H1 (cell line): ENCODE measurements around the gene CD28. TPM values are rescaled to one million over a fixed set of nuclear protein-coding genes. Genes with fewer than 3 reads are reported as not detected.

ENCODE experiments used
- CTCF ChIA-PET: fragments of 300-600 bp; sonication (Branson Sonifier 250); formaldehyde crosslinking; loops from one replicate; lab custom pipeline; 2021; ENCODE audit not compliant: partially characterized antibody; lab: Charles Lee
- POLR2A ChIA-PET: fragments of 300-600 bp; sonication (Branson Sonifier 250); formaldehyde crosslinking; loops from one replicate; lab custom pipeline; 2021; ENCODE audit warnings: inconsistent platforms; ENCODE audit not compliant: partially characterized antibody; lab: Charles Lee
- DNase-seq, 2 experiments: peaks; one replicate each; pipeline versions ENCODE4 v3.0.0 to v3.0.0-alpha.2; 2010 to 2022; ENCODE audit warnings: low spot score in 2 of 2, low read depth in 1 of 2, mixed read lengths in 1 of 2
- FAIRE-seq: peaks from 2 replicates; lab custom pipeline; 2011; peaks lifted over from hg19 to GRCh38; lab: Jason Lieb, UNC
- H2AFZ ChIP-seq: 2 replicates; pipeline ENCODE4 v1.8.1; 2012; ENCODE audit warnings: low read length, inconsistent platforms
- H2AK5ac ChIP-seq: 2 replicates; pipeline ENCODE4 v1.6.1; 2013; ENCODE audit warnings: low read depth, low read length
- H2BK120ac ChIP-seq: replicated peaks from 2 replicates; pipeline ENCODE3; 2013; ENCODE audit warnings: low read depth, low read length, inconsistent platforms
- H2BK12ac ChIP-seq: 2 replicates; pipeline ENCODE4 v1.6.1; 2013; ENCODE audit warnings: low read depth, low read length
- H2BK15ac ChIP-seq: 2 replicates; pipeline ENCODE4 v1.6.1; 2013; ENCODE audit warnings: low read length
- H2BK20ac ChIP-seq: 2 replicates; pipeline ENCODE4 v1.6.1; 2013; ENCODE audit warnings: low read length
- H2BK5ac ChIP-seq: 2 replicates; pipeline ENCODE4 v1.6.1; 2013; ENCODE audit warnings: low read depth, low read length
- H3K14ac ChIP-seq: 2 replicates; pipeline ENCODE4 v1.6.1; 2013; ENCODE audit warnings: inconsistent platforms; ENCODE audit not compliant: insufficient read length
- H3K18ac ChIP-seq: 2 replicates; pipeline ENCODE4 v1.6.1; 2013; ENCODE audit warnings: low read length; ENCODE audit errors: extremely low read depth
- H3K23ac ChIP-seq: 2 replicates; pipeline ENCODE4 v1.6.1; 2013; ENCODE audit warnings: inconsistent platforms; ENCODE audit not compliant: insufficient read length
- H3K23me2 ChIP-seq: 2 replicates; pipeline ENCODE4 v1.6.1; 2013; ENCODE audit warnings: low read depth, low read length
- H3K27ac ChIP-seq: 2 replicates; pipeline ENCODE4 v1.6.1; 2011; ENCODE audit warnings: low read depth, low read length, inconsistent platforms
- H3K27me3 ChIP-seq, 4 experiments: replicated peaks in 1 of 4; 1 replicate in 1 of 4; 2 replicates in 3 of 4; pipeline versions ENCODE4 v1.6.1 to v1.8.1; 2011 to 2013; ENCODE audit warnings: low read length in 3 of 4, mild to moderate bottlenecking in 3 of 4, inconsistent platforms in 2 of 4, mixed read lengths in 2 of 4, moderate library complexity in 1 of 4; ENCODE audit not compliant: control insufficient read depth in 3 of 4, insufficient read depth in 3 of 4; ENCODE audit errors: extremely low read depth in 1 of 4
- H3K36me3 ChIP-seq, 4 experiments: 2 replicates each; pipeline versions ENCODE4 v1.6.1 to v1.8.1; 2011 to 2013; ENCODE audit warnings: mild to moderate bottlenecking in 4 of 4, low read length in 3 of 4, moderate library complexity in 2 of 4, control low read depth in 1 of 4, inconsistent platforms in 1 of 4; ENCODE audit not compliant: insufficient read depth in 4 of 4, control insufficient read depth in 2 of 4
- H3K4ac ChIP-seq: replicated peaks from 2 replicates; pipeline ENCODE3; 2013; ENCODE audit warnings: low read length, low read depth, mixed read lengths, inconsistent platforms; ENCODE audit not compliant: insufficient read length
- H3K4me1 ChIP-seq, 4 experiments: replicated peaks in 1 of 4; 1 replicate in 1 of 4; 2 replicates in 3 of 4; pipeline versions ENCODE4 v1.6.1 to v1.8.1; 2011 to 2013; ENCODE audit warnings: low read length in 3 of 4, inconsistent platforms in 2 of 4, mixed read lengths in 1 of 4; ENCODE audit not compliant: insufficient read depth in 4 of 4, control insufficient read depth in 3 of 4
- H3K4me2 ChIP-seq, 2 experiments: 2 replicates each; pipeline versions ENCODE4 v1.6.1 to v1.8.1; 2011 to 2013; ENCODE audit warnings: low read depth in 2 of 2, low read length in 2 of 2, control low read depth in 1 of 2, inconsistent platforms in 1 of 2, mild to moderate bottlenecking in 1 of 2; ENCODE audit not compliant: insufficient read depth in 1 of 2
- H3K4me3 ChIP-seq, 4 experiments: fragments of 200-600, 300-600 bp in 1 of 4; sonication (generic), shearing (Covaris generic), sonication (Bioruptor Twin) in 1 of 4; 2 replicates each; pipeline versions ENCODE4 v1.5.1 to v1.8.1; 2011 to 2016; ENCODE audit warnings: low read length in 4 of 4, low read depth in 3 of 4, control low read depth in 2 of 4, inconsistent platforms in 2 of 4, mild to moderate bottlenecking in 2 of 4, mixed read lengths in 1 of 4, moderate library complexity in 1 of 4; ENCODE audit not compliant: insufficient read depth in 2 of 4; ENCODE audit errors: extremely low read depth in 1 of 4
- H3K56ac ChIP-seq: replicated peaks from 2 replicates; pipeline ENCODE3; 2013; ENCODE audit warnings: low read depth, mild to moderate bottlenecking, mixed read lengths, low read length, inconsistent platforms; ENCODE audit not compliant: insufficient read length
- H3K79me1 ChIP-seq: 2 replicates; pipeline ENCODE4 v1.6.1; 2013; ENCODE audit warnings: low read depth, low read length, control low read depth
- H3K79me2 ChIP-seq, 2 experiments: 2 replicates each; pipeline versions ENCODE4 v1.6.1 to v1.8.1; 2012 to 2013; ENCODE audit warnings: low read length in 2 of 2, mild to moderate bottlenecking in 2 of 2, inconsistent platforms in 1 of 2; ENCODE audit not compliant: insufficient read depth in 2 of 2, control insufficient read depth in 1 of 2
- H3K9ac ChIP-seq, 4 experiments: replicated peaks in 1 of 4; 1 replicate in 1 of 4; 2 replicates in 3 of 4; pipeline versions ENCODE4 v1.6.1 to v1.8.1; 2011 to 2013; ENCODE audit warnings: low read depth in 3 of 4, low read length in 3 of 4, control low read depth in 2 of 4, mild to moderate bottlenecking in 2 of 4, moderate library complexity in 2 of 4, inconsistent platforms in 1 of 4; ENCODE audit errors: extremely low read depth in 1 of 4
- H3K9me3 ChIP-seq, 2 experiments: 2 replicates each; pipeline versions ENCODE4 v1.6.1 to v1.8.1; 2012 to 2013; ENCODE audit warnings: mild to moderate bottlenecking in 2 of 2, moderate library complexity in 2 of 2, control low read depth in 1 of 2, inconsistent platforms in 1 of 2, low read depth in 1 of 2, low read length in 1 of 2, mixed read lengths in 1 of 2; ENCODE audit not compliant: insufficient read depth in 2 of 2
- H4K20me1 ChIP-seq, 2 experiments: replicated peaks in 1 of 2; 2 replicates each; pipeline versions ENCODE3 to v1.8.1; 2011 to 2013; ENCODE audit warnings: inconsistent platforms in 2 of 2, low read length in 2 of 2, mild to moderate bottlenecking in 1 of 2; ENCODE audit not compliant: insufficient read depth in 2 of 2, control insufficient read depth in 1 of 2
- H4K5ac ChIP-seq: 2 replicates; pipeline ENCODE4 v1.6.1; 2013; ENCODE audit warnings: low read length, low read depth, mixed read lengths, inconsistent platforms; ENCODE audit not compliant: insufficient read length
- H4K8ac ChIP-seq: 2 replicates; pipeline ENCODE4 v1.8.0; 2013; ENCODE audit warnings: mild to moderate bottlenecking, moderate library complexity, low read length, inconsistent platforms; ENCODE audit not compliant: insufficient read depth; ENCODE audit errors: extremely low read depth
- H4K91ac ChIP-seq: replicated peaks from 2 replicates; pipeline ENCODE3; 2013; ENCODE audit warnings: low read length, mixed read lengths, inconsistent platforms; ENCODE audit not compliant: insufficient read length
- CEBPB ChIP-seq: IDR thresholded peaks from 2 replicates; pipeline ENCODE4 v1.6.1; 2012; ENCODE audit warnings: low read depth, low read length
- CHD2 ChIP-seq: IDR thresholded peaks from 2 replicates; pipeline ENCODE4 v1.6.1; 2012; ENCODE audit warnings: low read length, improper control_type of control experiment
- FOSL1 ChIP-seq: IDR thresholded peaks from 2 replicates; pipeline ENCODE4 v1.6.1; 2011; ENCODE audit warnings: mild to moderate bottlenecking, low read depth, low read length, moderate library complexity; ENCODE audit not compliant: insufficient read depth
- KDM1A ChIP-seq: fragments of 200-600, 300-600 bp; sonication (generic); IDR thresholded peaks from 2 replicates; pipeline ENCODE4 v1.7.1; 2016; ENCODE audit warnings: mild to moderate bottlenecking, low read length, borderline replicate concordance
- MAX ChIP-seq: IDR thresholded peaks from 2 replicates; pipeline ENCODE4 v1.6.1; 2012; ENCODE audit warnings: inconsistent platforms
- POLR2AphosphoS5 ChIP-seq: IDR thresholded peaks from 2 replicates; pipeline ENCODE4 v1.6.1; 2011; ENCODE audit warnings: low read depth, low read length
- RAD21 ChIP-seq, 2 experiments: IDR thresholded peaks in 1 of 2; conservative IDR thresholded peaks in 1 of 2; 2 replicates each; pipeline ENCODE4 v1.6.1; 2011; ENCODE audit warnings: low read depth in 2 of 2, low read length in 2 of 2, improper control_type of control experiment in 1 of 2, inconsistent platforms in 1 of 2, mild to moderate bottlenecking in 1 of 2, moderate library complexity in 1 of 2
- RBBP5 ChIP-seq: IDR thresholded peaks from 2 replicates; pipeline ENCODE4 v1.7.1; 2012; ENCODE audit warnings: low read depth, mild to moderate bottlenecking, inconsistent platforms, low read length, moderate library complexity, borderline replicate concordance
- SAP30 ChIP-seq: fragments of 300-600 bp; sonication (generic); IDR thresholded peaks from 2 replicates; pipeline ENCODE4 v1.7.1; 2012; ENCODE audit warnings: low read length, moderate library complexity, mild to moderate bottlenecking, inconsistent platforms; ENCODE audit not compliant: insufficient read depth, insufficient replicate concordance
- SP4 ChIP-seq: IDR thresholded peaks from 2 replicates; pipeline ENCODE4 v1.6.1; 2012; ENCODE audit warnings: low read length, inconsistent platforms
- TEAD4 ChIP-seq: IDR thresholded peaks from 2 replicates; pipeline ENCODE4 v1.6.1; 2012; ENCODE audit warnings: low read depth, low read length, inconsistent platforms, mixed read lengths
- USF2 ChIP-seq: IDR thresholded peaks from 2 replicates; pipeline ENCODE4 v1.6.1; 2011; ENCODE audit warnings: low read length, improper control_type of control experiment
- YY1 ChIP-seq: IDR thresholded peaks from 2 replicates; pipeline ENCODE4 v1.6.1; 2011; ENCODE audit warnings: low read depth, mild to moderate bottlenecking, low read length
- WGBS, 2 experiments: shearing (Covaris generic) in 1 of 2; methylation state at CpG; one replicate each; pipeline versions ENCODE4 v1.1.6 to v1.1.7; 2013 to 2015; ENCODE audit warnings: low lambda C conversion rate in 2 of 2, mixed read lengths in 2 of 2, inconsistent platforms in 1 of 2, low coverage in 1 of 2, missing lambda C conversion rate in 1 of 2; ENCODE audit not compliant: insufficient replicate concordance in 2 of 2, insufficient coverage in 1 of 2, insufficient read length in 1 of 2; ENCODE audit errors: extremely low coverage in 1 of 2, missing lambda C conversion rate in 1 of 2; 5-methylcytosine and 5-hydroxymethylcytosine counted together
- polyA plus RNA-seq, 7 experiments: library from polyadenylated mRNA; depleted of rRNA in 3 of 7; stranded (reverse) in 5 of 7; unstranded in 2 of 7; fragments of >200 nt in 5 of 7; fragments of 200-250 nt in 2 of 7; gene quantifications; 1 replicate in 5 of 7; 2 replicates in 1 of 7; 4 replicates in 1 of 7; pipeline versions ENCODE4 v1.2.1 to v1.2.3, GENCODE V29; 2011 to 2013; ENCODE audit warnings: missing spikeins in 2 of 7, mixed read lengths in 2 of 7
- total RNA-seq: library from RNA; stranded (reverse); fragmentation: NEBNext Ultra II Directional; extraction: Animal tissue kit (Norgen Biotek cat#: 25700); gene quantifications from 2 replicates; pipeline ENCODE4 v1.2.1, GENCODE V29; 2021

The CD28 gene
- total and polyA plus RNA-seq, 2 of the 8 experiments (the other 6 are each of a cell fraction or from before 2014, with no cell fraction given) = not detected

GRCh38 chr2:203660465-203660864, 46.0 kb upstream of the CD28 start:
- H3K4ac ChIP-seq = no peak overlapping the region
- H2BK20ac ChIP-seq = no peak overlapping the region
- H2BK15ac ChIP-seq = no peak overlapping the region
- no peaks in the 10 kb centered on the region for H3K79me2 ChIP-seq
- H3K4me2 ChIP-seq = no peak overlapping the region
- no peak overlapping the region for H3K56ac ChIP-seq
- H3K23ac ChIP-seq = no peak overlapping the region
- H3K4me3 ChIP-seq = no peak overlapping the region
- H3K27ac ChIP-seq = no peak overlapping the region
- CTCF ChIA-PET = no interaction called here
- H3K9ac ChIP-seq = no peak overlapping the region
- H3K18ac ChIP-seq = no peak overlapping the region
- no peak overlapping the region for H3K14ac ChIP-seq
- no peak overlapping the region for H2AFZ ChIP-seq
- no peak overlapping the region for H4K91ac ChIP-seq
- no peaks in the 10 kb centered on the region for H3K79me1 ChIP-seq
- no peak overlapping the region for H4K5ac ChIP-seq
- H2BK12ac ChIP-seq = no peak overlapping the region
- no peak for DNase-seq
- H3K4me1 ChIP-seq = peaks cover 0 to 7% (median 2%) of the 10 kb centered on the region in 4 experiments; a peak in 3 of 7 replicates
- H2BK120ac ChIP-seq = no peak overlapping the region
- H2AK5ac ChIP-seq = no peak overlapping the region
- no peak for FAIRE-seq
- POLR2A ChIA-PET = no interaction called here
- no peaks in the 10 kb centered on the region for H3K23me2 ChIP-seq
- 87% methylated on average over 2 of the region's 2 CpGs; no CpG with 5 or more reads in 1 of the 2 experiments for WGBS, 2 experiments
- H3K27me3 ChIP-seq = 0 out of 7 replicates have a peak, but pooled peaks cover 0 to 2% (median 0%) of the 10 kb centered on the region in 4 experiments
- no peaks in the 10 kb centered on the region for H3K36me3 ChIP-seq
- H4K20me1 ChIP-seq = no peaks in the 10 kb centered on the region
- no peak overlapping the region for H2BK5ac ChIP-seq
- H3K9me3 ChIP-seq = no peaks in the 10 kb centered on the region
- H4K8ac ChIP-seq = no peak overlapping the region
- TF ChIP-seq CHD2 = no peak
- no peak for TF ChIP-seq CEBPB
- TF ChIP-seq KDM1A = no peak
- no peak for TF ChIP-seq RBBP5
- TF ChIP-seq RAD21 (IDR thresholded peaks at IDR 0.05 in 1 of 2, conservative IDR thresholded peaks at IDR 0.05 in 1 of 2; ENCODE audit: low read depth in 2 of 2, low read length in 2 of 2) = no peak
- no peak for TF ChIP-seq FOSL1
- no peak for TF ChIP-seq POLR2AphosphoS5
- no peak for TF ChIP-seq TEAD4
- TF ChIP-seq USF2 = no peak
- no peak for TF ChIP-seq MAX
- TF ChIP-seq SAP30 = no peak
- TF ChIP-seq YY1 = no peak
- no peak for TF ChIP-seq SP4
